Stimulated activated CD8-positive, alpha-beta memory T cell treated with anti-CD3 and anti-CD28 coated beads, Interleukin-4, amount 100 ng/mL, for 4 hours (primary cell): Measurements from ENCODE around the gene NTRK1.
A peak's percentile ranks its signal among the peaks of the same experiment; 100 is the strongest.

Source experiments
- DNase-seq, 2 donors: peaks; one replicate each; pipeline ENCODE4 v3.0.0-alpha.2; 2020; ENCODE audit warnings: low read depth in 2 of 2, low spot score in 1 of 2

Gene NTRK1

DNA sequence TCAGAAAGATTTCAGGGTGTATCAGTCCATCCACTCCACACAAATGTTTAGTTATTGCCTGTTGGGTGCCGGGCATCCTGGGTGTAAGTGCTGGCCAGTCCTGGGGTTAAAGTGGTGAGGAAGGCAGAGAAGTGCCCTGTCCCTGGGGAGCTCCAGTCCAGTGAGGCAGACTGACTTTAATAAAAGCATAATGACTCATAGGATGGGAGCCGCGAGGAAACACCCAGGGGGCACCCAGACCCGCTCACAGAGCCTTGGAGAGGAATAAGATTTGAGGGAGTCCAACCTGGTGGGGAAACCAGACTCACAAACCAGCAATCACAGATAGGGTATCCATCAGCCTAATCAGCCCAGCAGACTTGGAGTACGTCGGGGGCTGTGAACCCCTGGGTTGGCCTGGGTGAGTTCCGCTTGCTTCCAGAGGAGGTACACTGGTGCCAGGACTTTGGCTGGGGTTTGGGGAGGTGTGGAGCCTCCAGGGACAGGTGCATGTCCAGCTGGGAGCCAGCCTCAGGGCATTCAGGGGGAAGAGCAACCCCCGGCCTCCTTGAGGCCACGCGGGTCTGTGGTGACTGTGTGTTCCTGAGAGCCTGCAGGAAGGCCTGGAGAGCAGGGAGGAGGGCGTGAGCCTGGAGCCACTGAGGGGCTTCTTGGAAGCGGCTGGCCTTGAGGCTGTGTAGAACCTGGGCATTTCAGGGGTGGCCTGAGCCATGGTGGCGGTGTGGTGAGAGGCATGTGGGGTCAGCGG, 36.6 kb downstream of the NTRK1 start:
- no peak for DNase-seq

DNA sequence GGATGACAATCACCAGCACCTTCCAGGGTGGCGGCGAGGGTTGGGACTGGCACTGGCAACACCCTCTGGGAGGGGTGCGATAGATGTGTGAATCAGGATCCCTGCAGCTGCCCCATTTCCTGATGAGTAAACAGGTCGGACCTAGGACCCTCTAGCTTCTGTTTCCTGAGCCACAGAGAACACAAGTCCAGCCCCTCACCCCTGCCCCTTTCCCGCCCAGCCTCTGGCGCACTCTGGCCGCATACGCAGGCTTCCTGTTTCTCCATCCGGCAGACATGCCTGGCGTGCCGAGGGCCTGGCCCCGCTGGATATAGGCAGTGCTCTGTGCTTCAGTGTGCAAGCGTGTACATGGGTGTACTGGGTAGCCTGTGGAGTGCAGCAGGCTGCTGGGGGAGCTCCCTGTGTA, 37.5 kb downstream of the NTRK1 start:
- DNase-seq, result no peak

DNA sequence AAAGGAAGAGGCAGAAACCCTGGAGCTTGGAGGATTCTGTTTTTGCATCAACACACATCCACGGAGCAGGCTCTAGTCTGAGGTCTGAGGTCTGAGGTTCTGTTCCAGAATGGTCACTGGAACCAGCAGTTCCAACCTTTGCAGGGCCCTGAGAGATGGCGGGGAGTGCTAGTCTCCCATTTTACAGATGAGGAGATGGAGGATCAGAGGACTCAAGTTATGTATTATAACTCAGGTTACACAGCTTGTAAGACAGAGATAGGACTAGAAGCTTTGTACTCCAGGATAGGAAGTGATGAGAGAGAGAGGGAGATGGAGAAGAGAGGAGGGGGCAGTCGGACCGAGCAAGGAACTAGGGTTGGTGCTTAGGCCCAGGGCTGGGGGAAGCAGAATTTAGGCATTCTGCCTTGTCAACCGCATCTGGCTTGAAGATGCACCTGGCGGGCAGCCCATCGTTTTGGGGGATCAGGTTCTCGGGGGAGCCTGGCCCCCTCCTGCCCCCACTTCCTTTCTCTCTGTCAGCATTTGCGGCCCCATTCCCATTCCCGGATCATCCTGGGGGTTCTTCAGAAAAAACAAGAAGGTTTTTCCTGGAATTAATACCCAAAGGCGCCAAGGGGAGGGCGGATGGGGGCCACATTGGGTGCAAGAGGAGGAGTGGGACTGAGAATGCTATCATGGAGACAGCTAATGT, 38.5 kb downstream of the NTRK1 start:
- no peak for DNase-seq

DNA sequence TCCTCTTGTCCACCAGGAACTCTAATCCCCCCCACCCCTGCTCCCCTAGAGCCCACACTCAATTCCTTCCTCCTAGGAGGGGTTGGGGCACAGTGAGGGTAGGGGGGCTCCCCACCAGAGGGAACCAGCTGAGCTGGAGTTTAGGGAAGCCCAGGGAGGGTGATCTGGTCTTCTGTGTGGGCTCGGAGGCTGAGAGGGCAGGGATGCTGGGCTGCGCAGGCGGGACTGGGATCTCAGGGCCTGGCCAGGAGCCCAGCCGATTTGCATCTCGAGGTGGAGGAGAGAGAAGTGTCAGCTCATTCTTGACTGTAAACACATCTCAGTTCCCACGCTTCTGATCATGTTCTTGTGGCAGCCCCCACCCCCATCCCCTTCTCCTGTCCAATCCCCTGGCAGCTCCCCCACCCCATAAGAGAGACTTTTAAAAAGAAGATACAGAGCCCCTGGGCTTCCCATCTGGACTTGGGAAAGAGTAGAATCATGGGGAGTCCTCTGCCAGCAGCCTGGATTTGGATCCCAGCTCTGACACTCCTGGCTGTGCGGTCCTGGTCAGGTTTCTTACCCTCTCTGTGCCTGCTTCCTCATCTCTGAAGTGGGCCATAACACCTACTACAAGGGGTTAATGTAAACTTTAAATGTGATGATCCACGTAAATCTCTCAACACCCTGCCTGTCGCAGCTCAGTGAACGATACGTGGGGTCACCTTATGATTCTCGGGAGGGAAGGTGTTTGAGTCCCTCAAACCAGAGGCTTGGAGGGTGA, 39.5 kb downstream of the NTRK1 start:
- no peak for DNase-seq

GRCh38 chr1:156900896-156901589, 40.4 kb downstream of the NTRK1 start:
- DNase-seq, result no peak

- DNase-seq, result no peak
Measured at GRCh38 chr1:156901590-156901900, 40.9 kb downstream of the NTRK1 start.

DNA sequence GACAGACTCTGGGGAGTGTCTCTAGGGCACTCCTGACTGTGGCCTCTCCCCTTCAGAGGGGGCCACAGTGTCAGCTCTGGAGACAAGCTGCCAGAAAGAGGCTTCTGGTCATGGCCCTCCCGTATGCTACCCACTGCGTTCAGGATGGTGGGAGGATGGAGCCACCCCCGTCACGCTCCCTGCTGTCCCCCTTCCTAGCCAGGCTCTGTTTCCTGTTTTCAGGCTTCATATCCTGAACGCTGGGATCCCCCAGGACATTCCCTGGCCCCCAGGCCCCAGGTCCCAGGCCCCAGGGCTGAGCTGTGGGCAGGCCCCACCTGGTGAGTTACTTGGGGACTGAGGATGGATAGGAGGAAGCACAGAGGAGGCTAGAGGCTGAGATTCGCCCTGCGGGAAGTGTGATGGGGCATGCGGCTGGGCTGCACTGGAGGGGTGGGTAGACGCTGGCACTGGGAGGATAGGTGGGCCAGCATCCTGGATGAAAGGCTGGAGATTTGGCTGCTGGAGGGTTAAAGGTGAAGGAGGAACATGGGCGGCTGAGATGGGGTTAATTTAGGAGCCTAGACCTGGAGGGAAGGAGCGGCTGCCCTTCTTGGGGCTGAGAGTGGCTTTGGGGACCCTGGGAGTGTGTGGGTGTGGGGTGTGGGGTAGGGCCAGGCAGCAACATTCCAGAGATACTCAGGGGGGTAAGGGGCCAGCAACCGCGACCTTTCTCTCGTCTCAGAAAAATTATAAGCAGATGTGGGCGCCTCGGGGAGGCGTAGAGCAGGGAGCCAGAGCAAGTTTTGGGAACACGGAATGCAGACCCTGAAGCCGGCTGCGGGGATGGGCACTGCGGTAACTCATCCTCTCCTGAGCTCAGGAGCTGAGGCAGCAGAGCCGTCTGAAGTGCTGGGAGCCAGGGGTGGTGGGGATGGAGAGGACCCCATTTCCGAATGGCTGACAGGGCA, 41.6 kb downstream of the NTRK1 start:
- DNase-seq, result no peak

GRCh38 chr1:156903328-156904091, 42.8 kb downstream of the NTRK1 start:
- no peak for DNase-seq

DNA sequence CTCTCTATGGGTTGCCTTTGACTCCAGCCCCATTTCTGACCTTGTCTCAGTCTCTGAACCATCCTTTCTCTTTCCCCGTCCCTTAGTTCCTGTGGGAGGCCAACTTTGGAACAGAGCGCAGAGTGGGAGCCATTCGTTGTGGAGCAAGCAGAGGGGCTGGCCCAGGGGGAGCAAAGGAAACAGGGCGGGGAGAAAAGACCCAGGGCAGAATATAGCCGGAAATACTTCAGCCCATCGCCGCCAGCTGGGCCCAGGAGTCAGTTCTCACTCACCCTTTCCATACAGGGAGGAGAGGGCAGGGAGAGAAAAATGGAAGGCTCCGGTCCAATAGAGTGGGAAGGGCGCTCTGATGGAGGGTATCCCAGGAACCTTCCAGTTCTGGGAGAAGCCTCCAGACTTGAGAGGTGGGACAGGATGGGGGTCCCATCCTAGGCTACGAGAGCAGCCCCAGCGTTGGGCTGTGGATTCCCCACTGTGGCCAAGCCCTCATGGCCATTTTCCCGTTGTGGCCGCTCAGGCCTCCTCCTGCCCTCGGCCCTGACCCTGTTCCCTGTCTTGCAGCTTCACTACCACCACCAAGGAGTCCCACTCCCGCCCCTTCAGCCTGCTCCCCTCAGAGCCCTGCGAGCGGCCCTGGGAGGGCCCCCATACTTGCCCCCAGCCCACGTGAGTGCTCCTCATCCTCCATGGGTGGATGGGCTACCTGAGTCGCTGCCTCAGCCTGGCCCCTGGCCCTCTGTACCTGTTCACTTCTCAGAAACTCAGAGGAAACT, 43.7 kb downstream of the NTRK1 start:
- DNase-seq, result no peak

- DNase-seq, result no peak
Measured at GRCh38 chr1:156905176-156905575, 44.5 kb downstream of the NTRK1 start.

- no peak for DNase-seq
Measured at GRCh38 chr1:156905651-156906050, 45.0 kb downstream of the NTRK1 start.

GRCh38 chr1:156906206-156906906, 45.7 kb downstream of the NTRK1 start:
- no peak for DNase-seq

GRCh38 chr1:156908541-156908940, 47.9 kb downstream of the NTRK1 start:
- no peak for DNase-seq

- no peak for DNase-seq
Measured at GRCh38 chr1:156908955-156909354, 48.3 kb downstream of the NTRK1 start.

- DNase-seq, result no peak
Measured at GRCh38 chr1:156909671-156910070, 49.0 kb downstream of the NTRK1 start.

DNA sequence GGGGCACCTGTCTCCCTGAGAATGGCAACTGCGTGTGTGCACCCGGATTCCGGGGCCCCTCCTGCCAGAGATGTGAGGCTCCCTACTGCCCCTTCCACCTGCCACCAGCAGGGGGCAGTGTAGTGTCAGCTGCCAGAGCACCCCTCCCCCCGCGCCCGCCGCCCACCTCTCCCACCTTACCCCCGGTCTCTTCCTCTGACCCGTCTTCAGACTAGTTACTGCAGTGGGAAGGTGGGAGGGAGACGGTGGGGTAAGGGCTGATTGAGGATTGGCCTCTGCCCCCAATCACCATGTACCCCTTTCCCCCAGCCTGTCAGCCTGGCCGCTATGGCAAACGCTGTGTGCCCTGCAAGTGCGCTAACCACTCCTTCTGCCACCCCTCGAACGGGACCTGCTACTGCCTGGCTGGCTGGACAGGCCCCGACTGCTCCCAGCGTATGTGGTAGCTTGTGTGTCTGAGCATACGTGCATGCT, 49.7 kb downstream of the NTRK1 start:
- DNase-seq, result peak; percentile 14 to 25

- no peak for DNase-seq
Measured at GRCh38 chr1:156911577-156912298, 51.1 kb downstream of the NTRK1 start.

GRCh38 chr1:156912310-156912709, 51.6 kb downstream of the NTRK1 start:
- DNase-seq, result no peak
